ENCODE data around the gene DCTN2.

- TF ChIP-seq, protein P1, sequence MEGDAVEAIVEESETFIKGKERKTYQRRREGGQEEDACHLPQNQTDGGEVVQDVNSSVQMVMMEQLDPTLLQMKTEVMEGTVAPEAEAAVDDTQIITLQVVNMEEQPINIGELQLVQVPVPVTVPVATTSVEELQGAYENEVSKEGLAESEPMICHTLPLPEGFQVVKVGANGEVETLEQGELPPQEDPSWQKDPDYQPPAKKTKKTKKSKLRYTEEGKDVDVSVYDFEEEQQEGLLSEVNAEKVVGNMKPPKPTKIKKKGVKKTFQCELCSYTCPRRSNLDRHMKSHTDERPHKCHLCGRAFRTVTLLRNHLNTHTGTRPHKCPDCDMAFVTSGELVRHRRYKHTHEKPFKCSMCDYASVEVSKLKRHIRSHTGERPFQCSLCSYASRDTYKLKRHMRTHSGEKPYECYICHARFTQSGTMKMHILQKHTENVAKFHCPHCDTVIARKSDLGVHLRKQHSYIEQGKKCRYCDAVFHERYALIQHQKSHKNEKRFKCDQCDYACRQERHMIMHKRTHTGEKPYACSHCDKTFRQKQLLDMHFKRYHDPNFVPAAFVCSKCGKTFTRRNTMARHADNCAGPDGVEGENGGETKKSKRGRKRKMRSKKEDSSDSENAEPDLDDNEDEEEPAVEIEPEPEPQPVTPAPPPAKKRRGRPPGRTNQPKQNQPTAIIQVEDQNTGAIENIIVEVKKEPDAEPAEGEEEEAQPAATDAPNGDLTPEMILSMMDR (IDR thresholded peaks at IDR 0.05), result no peak
- no peak for TF ChIP-seq ZNF302 (CRISPR knock-in tag; IDR thresholded peaks at IDR 0.05)
- no peak for TF ChIP-seq HDAC2 (IDR thresholded peaks at IDR 0.05)
- TF ChIP-seq POLR2AphosphoS2 (conservative IDR thresholded peaks at IDR 0.05; ENCODE audit: low read length), result no peak
These were observed 33.4 kb upstream of the DCTN2 start for GRCh38 chr12:57580466-57580795.

Data from A549 (cell line).